ENCODE results near the gene POP4. TPM values are rescaled to one million over a fixed set of nuclear protein-coding genes. Genes with fewer than 3 reads are reported as not detected.

The POP4 gene
- total and polyA plus RNA-seq, 2 of the 4 experiments (the other 2 are of a cell fraction): 65.1 to 87.2 TPM

DNA sequence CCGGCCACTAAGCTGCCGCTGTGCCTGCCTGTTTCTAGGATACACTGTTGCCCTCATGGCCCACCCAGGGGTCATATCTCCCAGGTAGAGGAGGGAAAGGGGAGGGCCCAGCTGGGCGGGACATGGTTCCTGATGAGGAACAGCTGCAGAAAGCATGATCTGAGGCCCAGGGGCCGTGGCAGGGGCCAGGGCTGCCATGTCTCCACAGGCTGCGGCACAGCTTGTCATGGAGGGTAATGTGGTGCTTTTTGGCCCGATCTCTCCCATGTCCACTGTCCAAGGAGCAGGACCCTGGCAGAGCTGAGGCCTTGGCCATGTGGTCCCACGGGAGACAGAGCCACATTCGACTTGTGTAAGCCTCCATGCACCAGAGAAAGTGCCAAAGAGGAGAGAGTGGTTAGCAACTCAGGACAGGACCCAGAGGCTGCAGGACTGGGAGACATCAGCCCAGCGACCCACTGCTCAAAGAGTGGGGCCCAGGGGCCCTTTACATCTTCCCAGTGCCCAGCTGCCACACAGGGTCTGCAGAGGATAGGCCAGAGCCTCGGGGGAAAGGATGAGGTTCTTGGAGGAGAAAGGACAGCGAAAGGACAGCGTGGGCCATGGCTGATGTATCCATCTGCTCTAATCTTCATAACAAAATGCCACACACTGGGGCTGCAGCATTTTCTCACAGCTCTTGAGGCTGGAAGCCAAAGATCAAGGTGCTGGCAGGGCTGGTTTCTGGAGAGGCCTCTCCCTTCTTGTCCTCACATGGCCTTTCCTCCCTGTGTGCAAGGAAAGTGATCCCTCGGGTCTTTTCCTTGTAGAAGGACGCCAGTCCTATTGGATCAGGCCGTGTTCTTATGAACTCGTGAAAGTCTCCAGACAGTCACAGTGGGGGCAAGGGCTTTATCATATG lies 11.5 kb downstream of the POP4 start:
- no peak overlapping the region for H3K56ac ChIP-seq (ENCODE audit: extremely low read depth, insufficient read depth, low read length)
- H3K14ac ChIP-seq (replicated peaks; ENCODE audit: low read depth, low read length): no peak overlapping the region
- no peaks in the 10 kb centered on the region for H3K4me1 ChIP-seq (ENCODE audit: control insufficient read depth, insufficient read depth, low read length)
- no peak overlapping the region for H3K4me2 ChIP-seq (ENCODE audit: low read depth, low read length)
- no peak overlapping the region for H3K27ac ChIP-seq (ENCODE audit: insufficient read depth, low read length)
- H2AK9ac ChIP-seq (replicated peaks; ENCODE audit: low read depth, low read length, poor library complexity): no peak overlapping the region
- no peak overlapping the region for H2AFZ ChIP-seq (replicated peaks; ENCODE audit: low read length, poor library complexity)
- no peak overlapping the region for H2BK5ac ChIP-seq (ENCODE audit: low read depth, low read length, poor library complexity, severe bottlenecking)
- no peaks in the 10 kb centered on the region for H3K9me1 ChIP-seq (ENCODE audit: insufficient read depth, low read length)
- H3K4me3 ChIP-seq (ENCODE audit: insufficient read depth, low read depth, low read length): no peak overlapping the region
- H2BK20ac ChIP-seq (ENCODE audit: low read depth, low read length): no peak overlapping the region
- H3K18ac ChIP-seq (ENCODE audit: low read depth, low read length): no peak overlapping the region
- H4K20me1 ChIP-seq (ENCODE audit: insufficient read depth, low read length): no peaks in the 10 kb centered on the region
- H3K36me3 ChIP-seq (ENCODE audit: control insufficient read depth, insufficient read depth, low read length): peaks cover 31% of the 10 kb centered on the region
- no peaks in the 10 kb centered on the region; the same call in 1 of the 2 replicates for H3K27me3 ChIP-seq (ENCODE audit: control insufficient read depth, insufficient read depth, low read length)
- dilution Hi-C loops (cut with HindIII; ENCODE audit: low sequenced_read_pairs, unreplicated experiment) (no loop called here), in situ Hi-C loops (cut with MboI; ENCODE audit: low sequenced_read_pairs) (no loop called here), intact Hi-C loops (cut with micrococcal nuclease) (no loop called here)
- WGBS, 2 experiments (ENCODE audit: extremely low coverage in 2 of 2, insufficient read length in 1 of 2): 70% methylated on average over 7 of the region's 16 CpGs; no CpG with 5 or more reads in 1 of the 2 experiments
- no peak overlapping the region for H2AK5ac ChIP-seq (ENCODE audit: low read depth, low read length)
- no peak overlapping the region for H3K23ac ChIP-seq (ENCODE audit: low read depth, low read length)
- no peak overlapping the region for H4K91ac ChIP-seq (ENCODE audit: insufficient read depth, low read depth, low read length)
- no peaks in the 10 kb centered on the region for H3K9me3 ChIP-seq (ENCODE audit: control insufficient read depth, insufficient read depth, low read length)
- DNase-seq (no peak), ATAC-seq (ENCODE audit: low read depth) (no peak)
- H3K9ac ChIP-seq (ENCODE audit: low read depth, low read length): no peak overlapping the region
- H4K5ac ChIP-seq (ENCODE audit: low read depth, low read length): no peak overlapping the region
- TF ChIP-seq FOS (IDR thresholded peaks at IDR 0.05; ENCODE audit: low read depth, low read length): no peak
- no peak for TF ChIP-seq RAD21 (IDR thresholded peaks at IDR 0.05; ENCODE audit: low read length)
- no peak overlapping the region for H2BK15ac ChIP-seq (ENCODE audit: low read depth, low read length)
- no peaks in the 10 kb centered on the region for H3K79me1 ChIP-seq (ENCODE audit: low read depth in 1 of 2, low read length in 2 of 2)
- no peak overlapping the region for H2BK120ac ChIP-seq (ENCODE audit: low read depth, low read length)
- no TSS peak for BruUV-seq (replicated peaks)
- no peak overlapping the region for H3K4ac ChIP-seq (ENCODE audit: low read depth, low read length)
- ChIA-PET CTCF (no interaction called here), POLR2A (ENCODE audit: unreplicated experiment) (no interaction called here)
- no peak overlapping the region for H4K8ac ChIP-seq (ENCODE audit: low read depth in 2 of 2, low read length in 2 of 2)
